Neuron (in vitro differentiated cells): ENCODE data around the gene TSPAN11.

ENCODE experiments used
- H2AFZ ChIP-seq: one replicate; pipeline ENCODE4 v1.6.1; 2013; ENCODE audit warnings: low read depth, mild to moderate bottlenecking, inconsistent platforms, low read length, moderate library complexity
- H3K27me3 ChIP-seq: one replicate; pipeline ENCODE4 v1.6.1; 2013; ENCODE audit warnings: low read length; ENCODE audit not compliant: insufficient read depth
- H3K36me3 ChIP-seq: one replicate; pipeline ENCODE4 v1.6.1; 2013; ENCODE audit warnings: low read length; ENCODE audit not compliant: insufficient read depth
- H3K4me1 ChIP-seq: one replicate; pipeline ENCODE4 v1.6.1; 2013; ENCODE audit warnings: low read length; ENCODE audit not compliant: insufficient read depth
- H3K4me3 ChIP-seq: 2 replicates; pipeline ENCODE4 v1.5.1; 2013; ENCODE audit warnings: mild to moderate bottlenecking, low read length, moderate library complexity
- H3K9me3 ChIP-seq: one replicate; pipeline ENCODE4 v1.6.1; 2013; ENCODE audit warnings: low read length

Gene TSPAN11

DNA sequence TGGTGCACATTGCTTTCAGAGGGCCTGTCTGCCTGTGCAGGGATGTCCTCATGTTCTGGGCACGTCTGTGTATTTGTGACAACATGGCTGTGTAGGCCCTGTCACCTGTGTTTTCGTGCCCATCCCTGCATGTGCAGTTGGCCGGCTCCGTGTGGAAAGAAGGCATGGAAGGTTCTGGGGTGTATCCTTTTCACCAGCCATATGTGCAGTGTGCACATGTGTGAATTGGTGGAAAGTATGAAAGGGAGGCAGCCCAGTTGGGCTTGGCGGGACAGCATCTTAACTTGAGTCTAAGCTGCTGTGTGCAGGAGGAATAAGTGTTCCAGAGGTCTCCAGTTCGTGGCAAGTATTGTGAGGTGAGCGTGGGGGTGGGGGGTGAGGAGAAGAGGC is 669 bp downstream of the TSPAN11 start:
- Histone ChIP-seq H3K4me3 (peak overlapping the region; percentile 69), H3K27me3 (peaks cover 3% of the 10 kb centered on the region), H3K36me3 (no peaks in the 10 kb centered on the region), H3K9me3 (peaks cover 4% of the 10 kb centered on the region), H2AFZ (peak overlapping the region; percentile 49), H3K4me1 (peaks cover 27% of the 10 kb centered on the region)

- Histone ChIP-seq H3K4me1 (peaks cover 27% of the 10 kb centered on the region), H3K4me3 (no peak overlapping the region), H3K9me3 (peaks cover 12% of the 10 kb centered on the region), H2AFZ (no peak overlapping the region), H3K27me3 (peaks cover 3% of the 10 kb centered on the region), H3K36me3 (no peaks in the 10 kb centered on the region)
These were observed 2.1 kb downstream of the TSPAN11 start for GRCh38 chr12:30928356-30929244.

- no peak overlapping the region for H3K4me3 ChIP-seq
- H3K4me1 ChIP-seq = peaks cover 27% of the 10 kb centered on the region
- H3K27me3 ChIP-seq = no peaks in the 10 kb centered on the region
- peaks cover 25% of the 10 kb centered on the region for H3K9me3 ChIP-seq
- H3K36me3 ChIP-seq = no peaks in the 10 kb centered on the region
- H2AFZ ChIP-seq = no peak overlapping the region
These were observed 3.7 kb downstream of the TSPAN11 start for GRCh38 chr12:30930238-30930637.

- H3K27me3 ChIP-seq = no peaks in the 10 kb centered on the region
- peaks cover 26% of the 10 kb centered on the region for H3K9me3 ChIP-seq
- H3K4me1 ChIP-seq = peaks cover 25% of the 10 kb centered on the region
- no peak overlapping the region for H2AFZ ChIP-seq
- H3K4me3 ChIP-seq = no peak overlapping the region
- H3K36me3 ChIP-seq = no peaks in the 10 kb centered on the region
These were observed 4.1 kb downstream of the TSPAN11 start for GRCh38 chr12:30930641-30931040.

GRCh38 chr12:30932881-30933280 is 6.3 kb downstream of the TSPAN11 start:
- Histone ChIP-seq H3K27me3 (no peaks in the 10 kb centered on the region), H3K4me1 (peaks cover 9% of the 10 kb centered on the region), H3K36me3 (no peaks in the 10 kb centered on the region), H3K4me3 (no peak overlapping the region), H2AFZ (no peak overlapping the region), H3K9me3 (peaks cover 32% of the 10 kb centered on the region)

DNA sequence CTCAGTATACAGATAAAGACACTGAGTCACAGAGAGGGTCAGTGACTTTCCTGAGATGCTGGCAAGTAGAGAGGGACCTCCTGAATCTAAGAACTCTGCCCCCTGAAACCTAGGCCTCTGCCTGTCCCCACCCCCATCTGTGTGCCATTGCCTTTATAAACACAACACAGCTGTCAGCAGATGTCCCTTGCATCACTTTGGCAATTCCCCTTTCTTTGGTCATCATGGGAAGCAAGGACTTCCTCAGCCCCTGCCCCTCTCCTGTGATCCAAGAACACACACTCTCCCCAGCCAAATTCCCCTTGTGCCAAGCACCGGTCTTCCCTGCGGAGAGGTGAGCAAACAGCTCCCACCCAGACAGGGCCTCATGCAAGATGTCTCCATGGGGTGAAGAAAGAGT is 8.3 kb downstream of the TSPAN11 start:
- Histone ChIP-seq H2AFZ (no peak overlapping the region), H3K9me3 (peaks cover 32% of the 10 kb centered on the region), H3K4me3 (no peak overlapping the region)

GRCh38 chr12:30936036-30936435 is 9.5 kb downstream of the TSPAN11 start:
- Histone ChIP-seq H3K4me3 (no peak overlapping the region), H3K36me3 (peaks cover 4% of the 10 kb centered on the region), H2AFZ (no peak overlapping the region), H3K27me3 (no peaks in the 10 kb centered on the region), H3K4me1 (no peaks in the 10 kb centered on the region), H3K9me3 (peaks cover 37% of the 10 kb centered on the region)

More for the DNA sequence above, 8.3 kb downstream of the TSPAN11 start:
- Histone ChIP-seq H3K4me1 (no peaks in the 10 kb centered on the region), H3K27me3 (no peaks in the 10 kb centered on the region), H3K36me3 (peaks cover 4% of the 10 kb centered on the region)

- no peak overlapping the region for H2AFZ ChIP-seq
- no peaks in the 10 kb centered on the region for H3K27me3 ChIP-seq
- peaks cover 4% of the 10 kb centered on the region for H3K36me3 ChIP-seq
- H3K4me3 ChIP-seq = no peak overlapping the region
- no peaks in the 10 kb centered on the region for H3K4me1 ChIP-seq
- peaks cover 23% of the 10 kb centered on the region for H3K9me3 ChIP-seq
These were observed 12.7 kb downstream of the TSPAN11 start for GRCh38 chr12:30939234-30939633.

DNA sequence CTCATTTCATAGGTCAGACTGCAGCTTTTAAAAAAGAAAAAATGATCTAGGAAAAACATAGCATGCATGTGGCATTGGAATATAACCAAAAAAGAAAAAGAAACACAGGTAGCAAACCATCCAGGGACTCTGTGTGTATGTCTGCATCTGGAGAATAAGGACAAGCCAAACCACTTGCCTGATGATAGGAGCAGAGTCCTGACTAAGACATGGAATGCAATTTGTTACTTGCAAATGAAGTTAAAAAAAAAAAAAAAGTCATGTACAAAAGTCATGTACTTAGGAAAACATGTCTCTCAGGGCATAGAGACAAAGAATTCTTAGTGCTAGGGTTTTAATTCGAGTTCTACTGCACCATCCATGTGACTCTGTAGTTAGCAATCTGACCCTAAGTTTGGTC is 15.9 kb downstream of the TSPAN11 start:
- no peak overlapping the region for H2AFZ ChIP-seq
- H3K9me3 ChIP-seq = peaks cover 14% of the 10 kb centered on the region
- no peaks in the 10 kb centered on the region for H3K4me1 ChIP-seq
- no peaks in the 10 kb centered on the region for H3K27me3 ChIP-seq
- peaks cover 4% of the 10 kb centered on the region for H3K36me3 ChIP-seq
- H3K4me3 ChIP-seq = no peak overlapping the region

- Histone ChIP-seq H3K27me3 (no peaks in the 10 kb centered on the region), H3K4me1 (no peaks in the 10 kb centered on the region), H3K9me3 (peaks cover 14% of the 10 kb centered on the region), H3K36me3 (peaks cover 4% of the 10 kb centered on the region), H3K4me3 (no peak overlapping the region), H2AFZ (no peak overlapping the region)
These were observed 16.4 kb downstream of the TSPAN11 start for GRCh38 chr12:30942936-30943335.

DNA sequence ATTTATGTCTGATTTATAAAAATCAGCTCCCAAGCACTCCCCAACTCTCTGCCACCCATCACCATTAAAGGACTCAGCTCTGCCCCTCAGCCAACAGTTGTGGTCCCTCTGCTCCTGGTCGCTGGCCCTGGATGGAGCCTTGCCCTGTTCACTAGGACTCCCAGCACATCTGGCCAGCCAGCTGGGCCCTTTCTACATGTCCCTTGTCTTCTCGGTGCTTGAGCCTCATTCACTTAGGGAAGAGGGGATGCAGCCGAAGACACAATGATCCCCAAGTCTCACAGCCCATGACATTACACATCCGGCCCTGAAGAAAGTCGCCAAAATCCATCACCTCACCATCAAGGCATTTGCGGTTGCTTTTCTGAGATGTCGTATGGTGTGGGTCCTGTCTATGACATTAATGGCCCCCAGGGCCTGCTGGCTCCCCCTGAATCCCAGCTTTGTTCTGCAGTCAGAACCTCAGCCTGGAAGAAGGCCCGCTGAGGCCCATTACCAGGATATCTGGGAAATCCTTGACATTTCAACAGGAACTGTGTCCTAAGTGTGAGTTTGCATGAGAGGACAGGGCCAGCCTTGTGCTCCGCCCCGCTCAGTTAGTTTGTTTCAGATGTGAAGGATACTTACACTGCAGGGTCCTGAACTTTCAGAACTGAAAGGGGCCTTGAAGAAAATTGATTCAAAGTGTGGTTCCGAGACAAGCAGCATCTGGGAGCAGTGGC is 19.1 kb downstream of the TSPAN11 start:
- no peaks in the 10 kb centered on the region for H3K27me3 ChIP-seq

DNA sequence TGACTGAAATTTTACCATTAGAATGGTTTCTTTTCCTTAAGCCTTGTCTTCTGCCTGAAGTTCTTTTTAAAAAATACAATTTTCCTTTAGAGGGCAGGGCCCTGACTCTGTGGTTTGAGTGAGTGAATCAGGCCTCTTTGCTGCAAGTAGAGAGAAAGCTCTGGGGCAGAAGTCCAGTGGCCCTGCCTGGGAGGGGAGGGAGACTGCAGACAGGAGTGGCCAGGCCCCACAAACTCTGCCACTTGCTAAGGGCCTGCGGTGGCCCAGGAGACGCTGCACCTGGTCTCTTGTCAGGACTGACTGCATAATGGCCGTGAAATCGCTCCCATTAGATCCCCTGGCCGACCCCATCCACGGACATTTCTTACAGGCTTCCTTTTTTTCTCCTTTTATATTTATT is 25.5 kb downstream of the TSPAN11 start:
- H2AFZ ChIP-seq = no peak overlapping the region
- H3K27me3 ChIP-seq = no peaks in the 10 kb centered on the region
- H3K9me3 ChIP-seq = peaks cover 10% of the 10 kb centered on the region
- H3K36me3 ChIP-seq = peaks cover 26% of the 10 kb centered on the region
- H3K4me3 ChIP-seq = no peak overlapping the region
- H3K4me1 ChIP-seq = peaks cover 5% of the 10 kb centered on the region

More for the DNA sequence above, 19.1 kb downstream of the TSPAN11 start:
- H3K9me3 ChIP-seq = peaks cover 16% of the 10 kb centered on the region
- no peak overlapping the region for H3K4me3 ChIP-seq
- H3K36me3 ChIP-seq = no peaks in the 10 kb centered on the region
- H3K4me1 ChIP-seq = no peaks in the 10 kb centered on the region
- no peak overlapping the region for H2AFZ ChIP-seq

DNA sequence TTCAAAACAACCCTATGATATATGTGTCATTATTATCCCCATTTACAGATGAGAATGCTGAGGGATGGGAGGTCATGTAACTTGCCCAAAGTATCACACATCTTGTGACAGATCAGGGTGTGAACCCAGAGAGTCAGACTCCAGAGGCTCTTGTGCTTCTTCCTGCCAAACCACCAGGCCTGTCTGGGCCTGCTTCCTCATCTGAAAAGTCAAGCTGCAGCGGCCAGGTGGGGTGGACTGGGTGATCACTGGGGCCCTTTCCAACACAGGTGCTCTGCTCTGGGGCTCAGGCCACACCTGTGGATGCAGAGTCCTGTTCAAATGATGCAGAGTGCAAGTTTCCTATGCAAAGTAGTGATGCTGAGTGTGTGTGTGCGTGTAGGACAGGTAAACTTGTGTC is 26.7 kb downstream of the TSPAN11 start:
- Histone ChIP-seq H3K27me3 (no peaks in the 10 kb centered on the region), H2AFZ (no peak overlapping the region), H3K9me3 (peaks cover 9% of the 10 kb centered on the region), H3K4me3 (no peak overlapping the region), H3K36me3 (peaks cover 27% of the 10 kb centered on the region), H3K4me1 (peaks cover 5% of the 10 kb centered on the region)
